HG03159 (cell line): ENCODE measurements around the gene HECTD3.
"Not testable (repeated sequence)": the region's sequence is repeated elsewhere in the genome, so short reads cannot be mapped to it uniquely, and the experiment has no call there.

Experiments
- ATAC-seq: cut with Tn5 transposase; IDR thresholded peaks from one replicate; pipeline ENCODE4 v1.9.1; 2021; ENCODE audit warnings: mild to moderate bottlenecking, moderate library complexity; ENCODE audit not compliant: unreplicated experiment

Gene HECTD3

GRCh38 chr1:45014321-45015028 lies 3.4 kb upstream of the HECTD3 start:
- no peak for ATAC-seq

GRCh38 chr1:45013551-45014209 lies 2.6 kb upstream of the HECTD3 start:
- no peak for ATAC-seq

GRCh38 chr1:45012639-45013278 lies 1.6 kb upstream of the HECTD3 start:
- no peak for ATAC-seq

GRCh38 chr1:45011837-45012638 lies 914 bp upstream of the HECTD3 start, which contains the start of gene UROD:
Gene UROD (plus strand): TSS chr1:45012254. CDS start chr1:45012266, 12 bp downstream.
- ATAC-seq = peak; percentile 65

GRCh38 chr1:45009956-45010854 lies 919 bp downstream of the HECTD3 start:
- no peak for ATAC-seq

GRCh38 chr1:45009296-45009865 lies 1.7 kb downstream of the HECTD3 start:
- no peak for ATAC-seq

- ATAC-seq = no peak
These were observed 2.6 kb downstream of the HECTD3 start for GRCh38 chr1:45008516-45008915.

GRCh38 chr1:45008076-45008475 lies 3.0 kb downstream of the HECTD3 start:
- ATAC-seq = no peak

GRCh38 chr1:45007311-45007710 lies 3.8 kb downstream of the HECTD3 start:
- ATAC-seq = no peak

- no peak for ATAC-seq
These were observed 5.4 kb downstream of the HECTD3 start for GRCh38 chr1:45005761-45006160.

GRCh38 chr1:45004281-45004920 lies 6.7 kb downstream of the HECTD3 start:
- ATAC-seq = no peak

- no peak for ATAC-seq
These were observed 7.4 kb downstream of the HECTD3 start for GRCh38 chr1:45003741-45004140.

- no peak for ATAC-seq
These were observed 8.2 kb downstream of the HECTD3 start for GRCh38 chr1:45002650-45003645.

GRCh38 chr1:45001576-45001975 lies 9.5 kb downstream of the HECTD3 start:
- not testable (repeated sequence) for ATAC-seq

- ATAC-seq = no peak
These were observed 10.1 kb downstream of the HECTD3 start for GRCh38 chr1:45001011-45001481.

- ATAC-seq = no peak
These were observed 11.9 kb downstream of the HECTD3 start for GRCh38 chr1:44999232-44999631.

GRCh38 chr1:44995467-44996238 lies 15.5 kb downstream of the HECTD3 start:
- no peak for ATAC-seq
